H1 (cell line): ENCODE measurements around the gene PC. TPM values are rescaled to one million over a fixed set of nuclear protein-coding genes. Genes with fewer than 3 reads are reported as not detected.

Source experiments
- CTCF ChIA-PET: fragments of 300-600 bp; sonication (Branson Sonifier 250); formaldehyde crosslinking; loops from one replicate; lab custom pipeline; 2021; ENCODE audit not compliant: partially characterized antibody; lab: Charles Lee
- POLR2A ChIA-PET: fragments of 300-600 bp; sonication (Branson Sonifier 250); formaldehyde crosslinking; loops from one replicate; lab custom pipeline; 2021; ENCODE audit warnings: inconsistent platforms; ENCODE audit not compliant: partially characterized antibody; lab: Charles Lee
- DNase-seq, 2 experiments: peaks; one replicate each; pipeline versions ENCODE4 v3.0.0 to v3.0.0-alpha.2; 2010 to 2022; ENCODE audit warnings: low spot score in 2 of 2, low read depth in 1 of 2, mixed read lengths in 1 of 2
- FAIRE-seq: peaks from 2 replicates; lab custom pipeline; 2011; peaks lifted over from hg19 to GRCh38; lab: Jason Lieb, UNC
- H2AFZ ChIP-seq: 2 replicates; pipeline ENCODE4 v1.8.1; 2012; ENCODE audit warnings: low read length, inconsistent platforms
- H2AK5ac ChIP-seq: 2 replicates; pipeline ENCODE4 v1.6.1; 2013; ENCODE audit warnings: low read depth, low read length
- H2BK120ac ChIP-seq: replicated peaks from 2 replicates; pipeline ENCODE3; 2013; ENCODE audit warnings: low read depth, low read length, inconsistent platforms
- H2BK12ac ChIP-seq: 2 replicates; pipeline ENCODE4 v1.6.1; 2013; ENCODE audit warnings: low read depth, low read length
- H2BK15ac ChIP-seq: 2 replicates; pipeline ENCODE4 v1.6.1; 2013; ENCODE audit warnings: low read length
- H2BK20ac ChIP-seq: 2 replicates; pipeline ENCODE4 v1.6.1; 2013; ENCODE audit warnings: low read length
- H2BK5ac ChIP-seq: 2 replicates; pipeline ENCODE4 v1.6.1; 2013; ENCODE audit warnings: low read depth, low read length
- H3K14ac ChIP-seq: 2 replicates; pipeline ENCODE4 v1.6.1; 2013; ENCODE audit warnings: inconsistent platforms; ENCODE audit not compliant: insufficient read length
- H3K18ac ChIP-seq: 2 replicates; pipeline ENCODE4 v1.6.1; 2013; ENCODE audit warnings: low read length; ENCODE audit errors: extremely low read depth
- H3K23ac ChIP-seq: 2 replicates; pipeline ENCODE4 v1.6.1; 2013; ENCODE audit warnings: inconsistent platforms; ENCODE audit not compliant: insufficient read length
- H3K23me2 ChIP-seq: 2 replicates; pipeline ENCODE4 v1.6.1; 2013; ENCODE audit warnings: low read depth, low read length
- H3K27ac ChIP-seq: 2 replicates; pipeline ENCODE4 v1.6.1; 2011; ENCODE audit warnings: low read depth, low read length, inconsistent platforms
- H3K27me3 ChIP-seq, 4 experiments: replicated peaks in 1 of 4; 1 replicate in 1 of 4; 2 replicates in 3 of 4; pipeline versions ENCODE4 v1.6.1 to v1.8.1; 2011 to 2013; ENCODE audit warnings: low read length in 3 of 4, mild to moderate bottlenecking in 3 of 4, inconsistent platforms in 2 of 4, mixed read lengths in 2 of 4, moderate library complexity in 1 of 4; ENCODE audit not compliant: control insufficient read depth in 3 of 4, insufficient read depth in 3 of 4; ENCODE audit errors: extremely low read depth in 1 of 4
- H3K36me3 ChIP-seq, 4 experiments: 2 replicates each; pipeline versions ENCODE4 v1.6.1 to v1.8.1; 2011 to 2013; ENCODE audit warnings: mild to moderate bottlenecking in 4 of 4, low read length in 3 of 4, moderate library complexity in 2 of 4, control low read depth in 1 of 4, inconsistent platforms in 1 of 4; ENCODE audit not compliant: insufficient read depth in 4 of 4, control insufficient read depth in 2 of 4
- H3K4ac ChIP-seq: replicated peaks from 2 replicates; pipeline ENCODE3; 2013; ENCODE audit warnings: low read length, low read depth, mixed read lengths, inconsistent platforms; ENCODE audit not compliant: insufficient read length
- H3K4me1 ChIP-seq, 4 experiments: replicated peaks in 1 of 4; 1 replicate in 1 of 4; 2 replicates in 3 of 4; pipeline versions ENCODE4 v1.6.1 to v1.8.1; 2011 to 2013; ENCODE audit warnings: low read length in 3 of 4, inconsistent platforms in 2 of 4, mixed read lengths in 1 of 4; ENCODE audit not compliant: insufficient read depth in 4 of 4, control insufficient read depth in 3 of 4
- H3K4me2 ChIP-seq, 2 experiments: 2 replicates each; pipeline versions ENCODE4 v1.6.1 to v1.8.1; 2011 to 2013; ENCODE audit warnings: low read depth in 2 of 2, low read length in 2 of 2, control low read depth in 1 of 2, inconsistent platforms in 1 of 2, mild to moderate bottlenecking in 1 of 2; ENCODE audit not compliant: insufficient read depth in 1 of 2
- H3K4me3 ChIP-seq, 4 experiments: fragments of 200-600, 300-600 bp in 1 of 4; sonication (generic), shearing (Covaris generic), sonication (Bioruptor Twin) in 1 of 4; 2 replicates each; pipeline versions ENCODE4 v1.5.1 to v1.8.1; 2011 to 2016; ENCODE audit warnings: low read length in 4 of 4, low read depth in 3 of 4, control low read depth in 2 of 4, inconsistent platforms in 2 of 4, mild to moderate bottlenecking in 2 of 4, mixed read lengths in 1 of 4, moderate library complexity in 1 of 4; ENCODE audit not compliant: insufficient read depth in 2 of 4; ENCODE audit errors: extremely low read depth in 1 of 4
- H3K56ac ChIP-seq: replicated peaks from 2 replicates; pipeline ENCODE3; 2013; ENCODE audit warnings: low read depth, mild to moderate bottlenecking, mixed read lengths, low read length, inconsistent platforms; ENCODE audit not compliant: insufficient read length
- H3K79me1 ChIP-seq: 2 replicates; pipeline ENCODE4 v1.6.1; 2013; ENCODE audit warnings: low read depth, low read length, control low read depth
- H3K79me2 ChIP-seq, 2 experiments: 2 replicates each; pipeline versions ENCODE4 v1.6.1 to v1.8.1; 2012 to 2013; ENCODE audit warnings: low read length in 2 of 2, mild to moderate bottlenecking in 2 of 2, inconsistent platforms in 1 of 2; ENCODE audit not compliant: insufficient read depth in 2 of 2, control insufficient read depth in 1 of 2
- H3K9ac ChIP-seq, 4 experiments: replicated peaks in 1 of 4; 1 replicate in 1 of 4; 2 replicates in 3 of 4; pipeline versions ENCODE4 v1.6.1 to v1.8.1; 2011 to 2013; ENCODE audit warnings: low read depth in 3 of 4, low read length in 3 of 4, control low read depth in 2 of 4, mild to moderate bottlenecking in 2 of 4, moderate library complexity in 2 of 4, inconsistent platforms in 1 of 4; ENCODE audit errors: extremely low read depth in 1 of 4
- H3K9me3 ChIP-seq, 2 experiments: 2 replicates each; pipeline versions ENCODE4 v1.6.1 to v1.8.1; 2012 to 2013; ENCODE audit warnings: mild to moderate bottlenecking in 2 of 2, moderate library complexity in 2 of 2, control low read depth in 1 of 2, inconsistent platforms in 1 of 2, low read depth in 1 of 2, low read length in 1 of 2, mixed read lengths in 1 of 2; ENCODE audit not compliant: insufficient read depth in 2 of 2
- H4K20me1 ChIP-seq, 2 experiments: replicated peaks in 1 of 2; 2 replicates each; pipeline versions ENCODE3 to v1.8.1; 2011 to 2013; ENCODE audit warnings: inconsistent platforms in 2 of 2, low read length in 2 of 2, mild to moderate bottlenecking in 1 of 2; ENCODE audit not compliant: insufficient read depth in 2 of 2, control insufficient read depth in 1 of 2
- H4K5ac ChIP-seq: 2 replicates; pipeline ENCODE4 v1.6.1; 2013; ENCODE audit warnings: low read length, low read depth, mixed read lengths, inconsistent platforms; ENCODE audit not compliant: insufficient read length
- H4K8ac ChIP-seq: 2 replicates; pipeline ENCODE4 v1.8.0; 2013; ENCODE audit warnings: mild to moderate bottlenecking, moderate library complexity, low read length, inconsistent platforms; ENCODE audit not compliant: insufficient read depth; ENCODE audit errors: extremely low read depth
- H4K91ac ChIP-seq: replicated peaks from 2 replicates; pipeline ENCODE3; 2013; ENCODE audit warnings: low read length, mixed read lengths, inconsistent platforms; ENCODE audit not compliant: insufficient read length
- FOSL1 ChIP-seq: IDR thresholded peaks from 2 replicates; pipeline ENCODE4 v1.6.1; 2011; ENCODE audit warnings: mild to moderate bottlenecking, low read depth, low read length, moderate library complexity; ENCODE audit not compliant: insufficient read depth
- HDAC2 ChIP-seq, 2 experiments: fragments of 300-600 bp in 1 of 2; sonication (generic) in 1 of 2; IDR thresholded peaks; 2 replicates each; pipeline ENCODE4 v1.6.1; 2011 to 2012; ENCODE audit warnings: low read depth in 2 of 2, low read length in 2 of 2, mild to moderate bottlenecking in 2 of 2, moderate library complexity in 2 of 2, borderline replicate concordance in 1 of 2, inconsistent platforms in 1 of 2
- KDM1A ChIP-seq: fragments of 200-600, 300-600 bp; sonication (generic); IDR thresholded peaks from 2 replicates; pipeline ENCODE4 v1.7.1; 2016; ENCODE audit warnings: mild to moderate bottlenecking, low read length, borderline replicate concordance
- WGBS, 2 experiments: shearing (Covaris generic) in 1 of 2; methylation state at CpG; one replicate each; pipeline versions ENCODE4 v1.1.6 to v1.1.7; 2013 to 2015; ENCODE audit warnings: low lambda C conversion rate in 2 of 2, mixed read lengths in 2 of 2, inconsistent platforms in 1 of 2, low coverage in 1 of 2, missing lambda C conversion rate in 1 of 2; ENCODE audit not compliant: insufficient replicate concordance in 2 of 2, insufficient coverage in 1 of 2, insufficient read length in 1 of 2; ENCODE audit errors: extremely low coverage in 1 of 2, missing lambda C conversion rate in 1 of 2; 5-methylcytosine and 5-hydroxymethylcytosine counted together
- polyA plus RNA-seq, 7 experiments: library from polyadenylated mRNA; depleted of rRNA in 3 of 7; stranded (reverse) in 5 of 7; unstranded in 2 of 7; fragments of >200 nt in 5 of 7; fragments of 200-250 nt in 2 of 7; gene quantifications; 1 replicate in 5 of 7; 2 replicates in 1 of 7; 4 replicates in 1 of 7; pipeline versions ENCODE4 v1.2.1 to v1.2.3, GENCODE V29; 2011 to 2013; ENCODE audit warnings: missing spikeins in 2 of 7, mixed read lengths in 2 of 7
- total RNA-seq: library from RNA; stranded (reverse); fragmentation: NEBNext Ultra II Directional; extraction: Animal tissue kit (Norgen Biotek cat#: 25700); gene quantifications from 2 replicates; pipeline ENCODE4 v1.2.1, GENCODE V29; 2021

PC gene
- total and polyA plus RNA-seq, 2 of the 8 experiments (the other 6 are each of a cell fraction or from before 2014, with no cell fraction given): 11.5 to 27.5 TPM

- no peak for TF ChIP-seq FOSL1
- TF ChIP-seq HDAC2 (IDR thresholded peaks at IDR 0.05; ENCODE audit: borderline replicate concordance in 1 of 2, low read depth in 2 of 2, low read length in 2 of 2): peak in 1 of 2 experiments; percentile 96; a peak in 1 of 4 replicates
- TF ChIP-seq KDM1A: peak; percentile 99
Observed at GRCh38 chr11:66975405-66976027, 17.3 kb upstream of the PC start.

More at GRCh38 chr11:66975405-66976027, 17.3 kb upstream of the PC start:
- no peak overlapping the region for H3K4ac ChIP-seq
- H4K20me1 ChIP-seq: no peaks in the 10 kb centered on the region
- H2BK5ac ChIP-seq: peak overlapping the region; percentile 66; the same call in 1 of the 2 replicates
- no peak overlapping the region for H3K9ac ChIP-seq
- H2AFZ ChIP-seq: no peak overlapping the region
- peak overlapping the region; percentile 10; the same call in 1 of the 2 replicates for H2BK12ac ChIP-seq
- H3K27ac ChIP-seq: no peak overlapping the region
- H4K91ac ChIP-seq: no peak overlapping the region
- H4K8ac ChIP-seq: no peak overlapping the region
- FAIRE-seq (no peak), DNase-seq (peak in 1 of 2 experiments; percentile 55)
- H3K4me1 ChIP-seq: peaks cover 0 to 3% (median 0%) of the 10 kb centered on the region in 4 experiments; a peak in 1 of 7 replicates
- no peak overlapping the region for H4K5ac ChIP-seq
- H3K18ac ChIP-seq: peak overlapping the region; percentile 56
- H2AK5ac ChIP-seq: no peak overlapping the region
- 0 out of 2 replicates have a peak overlapping the region, but pooled peaks have one; percentile 10 for H2BK20ac ChIP-seq
- no peak overlapping the region for H3K4me2 ChIP-seq
- no peaks in the 10 kb centered on the region for H3K23me2 ChIP-seq
- no peak overlapping the region for H3K4me3 ChIP-seq
- ChIA-PET CTCF (interaction anchor here (0.6 to 5.9 kb wide), 44 partner anchors 9 to 282 kb away, joined by 3 to 74 read pairs (median 6); partner anchors contain the start of genes PC, RCE1 and SYT12), POLR2A (interaction anchor here (0.6 to 4.6 kb wide), 10 partner anchors 9 to 131 kb away, joined by 3 to 18 read pairs (median 4); partner anchors contain the start of gene RCE1)
- no peak overlapping the region for H3K56ac ChIP-seq
- no peaks in the 10 kb centered on the region for H3K79me2 ChIP-seq
- no peak overlapping the region for H2BK120ac ChIP-seq
- WGBS, 2 experiments: 85% methylated on average over 11 of the region's 11 CpGs; no CpG with 5 or more reads in 1 of the 2 experiments
- H3K79me1 ChIP-seq: no peaks in the 10 kb centered on the region
- no peak overlapping the region for H3K23ac ChIP-seq
- H3K36me3 ChIP-seq: no peaks in the 10 kb centered on the region
- peak overlapping the region; percentile 37; the same call in 1 of the 2 replicates for H2BK15ac ChIP-seq
- no peak overlapping the region for H3K14ac ChIP-seq
- no peaks in the 10 kb centered on the region; a peak in 1 of 4 replicates for H3K9me3 ChIP-seq
- H3K27me3 ChIP-seq: no peaks in the 10 kb centered on the region
